GM03348 (cell line): ENCODE results near the gene C1orf159.
"Not testable (repeated sequence)": the region's sequence is repeated elsewhere in the genome, so short reads cannot be mapped to it uniquely, and the experiment has no call there.

Source experiments
- DNase-seq: peaks from one replicate; pipeline ENCODE4 v3.0.0; 2012; ENCODE audit warnings: low spot score

C1orf159 gene

DNA sequence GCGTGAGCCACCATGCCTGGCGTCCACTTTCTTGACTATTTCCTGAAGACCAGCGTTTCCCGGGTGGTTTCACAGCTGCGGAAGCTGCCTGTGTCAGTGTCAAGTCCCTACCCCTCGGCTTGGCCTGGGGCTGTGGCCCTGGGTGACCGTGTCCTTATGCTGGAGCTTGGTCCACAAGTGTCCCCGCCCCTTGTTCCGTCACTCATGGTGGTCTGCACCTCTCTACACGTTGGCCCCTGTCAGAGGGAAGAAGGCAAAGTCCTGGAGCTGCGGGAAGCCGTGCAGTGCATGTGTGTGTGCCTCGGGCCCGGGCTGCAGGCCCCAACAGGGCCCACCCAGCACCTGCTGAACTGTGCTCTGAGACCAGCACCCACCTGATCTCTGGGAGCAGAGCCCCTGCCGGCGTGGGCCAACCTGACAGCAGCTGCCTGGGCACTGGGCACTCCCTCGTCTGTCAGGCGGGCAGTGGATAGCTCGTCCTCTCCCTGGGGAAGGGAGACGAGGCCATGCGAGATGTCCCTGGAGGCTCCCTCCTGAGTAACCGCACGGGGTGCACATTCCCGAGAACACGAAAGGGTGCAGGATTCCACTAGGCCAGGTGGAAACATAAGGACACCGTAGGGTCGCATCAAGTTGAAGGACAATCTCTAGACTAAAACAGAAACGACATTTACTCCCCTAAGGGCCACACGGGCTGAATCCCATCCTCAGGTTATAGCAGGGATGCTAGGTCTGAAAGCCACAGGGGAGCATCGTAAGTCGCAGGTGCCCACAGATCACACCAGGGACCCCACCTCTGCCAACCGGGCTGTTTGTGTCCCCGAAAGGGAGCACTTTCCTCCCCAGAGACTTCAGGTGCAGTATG is 2.4 kb upstream of the C1orf159 start:
- no peak for DNase-seq

DNA sequence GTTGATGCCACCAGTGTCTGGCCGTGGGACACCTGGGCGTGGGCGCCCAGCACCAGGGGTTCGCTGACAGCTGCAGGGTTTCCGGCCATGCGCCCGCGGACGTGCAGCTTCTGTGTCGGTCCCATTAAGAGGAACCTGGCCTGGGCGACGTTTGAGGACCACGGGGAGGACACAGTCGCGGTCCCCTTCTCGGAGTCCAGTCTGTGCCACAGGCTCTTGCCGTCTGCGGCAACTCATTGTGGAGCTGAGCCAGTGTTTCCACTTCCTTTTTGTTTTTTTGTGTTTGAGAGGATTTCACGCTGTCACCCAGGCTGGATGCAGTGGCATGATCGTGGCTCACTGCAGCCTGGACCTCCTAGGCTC is 1.6 kb upstream of the C1orf159 start:
- no peak for DNase-seq

- peak; percentile 54 for DNase-seq
Measured at GRCh38 chr1:1116701-1117468, 996 bp upstream of the C1orf159 start.

DNA sequence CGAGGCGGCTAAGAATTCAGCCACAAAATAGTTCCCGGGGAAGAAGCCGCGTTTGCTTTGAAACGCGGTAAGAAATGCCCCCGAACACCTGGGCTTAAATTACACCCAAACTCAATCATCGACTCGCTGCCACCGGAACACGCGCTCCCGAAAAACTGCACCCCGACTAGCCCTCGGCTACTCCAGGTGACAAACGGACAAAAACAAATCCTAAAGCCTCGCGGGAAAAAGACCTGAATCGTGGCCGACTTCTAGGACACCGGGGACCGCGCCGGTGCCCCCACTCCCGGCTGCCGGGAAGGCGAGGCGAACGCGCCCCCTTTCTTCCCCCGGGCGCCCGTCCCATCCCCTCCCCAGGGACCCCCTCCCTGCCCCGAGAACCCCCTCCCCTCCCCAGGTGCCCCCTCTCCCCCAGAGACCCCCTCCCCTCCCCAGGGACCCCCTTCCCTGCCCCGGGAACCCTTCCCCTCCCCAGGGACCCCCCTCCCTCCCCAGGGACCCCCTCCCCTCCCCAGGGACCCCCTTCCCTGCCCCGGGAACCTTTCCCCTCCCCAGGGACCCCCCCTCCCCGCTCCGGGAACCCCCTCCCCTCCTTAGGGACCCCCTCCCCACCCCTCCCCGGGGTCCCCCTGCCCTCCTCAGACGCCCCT is 628 bp downstream of the C1orf159 start:
- DNase-seq = no peak

DNA sequence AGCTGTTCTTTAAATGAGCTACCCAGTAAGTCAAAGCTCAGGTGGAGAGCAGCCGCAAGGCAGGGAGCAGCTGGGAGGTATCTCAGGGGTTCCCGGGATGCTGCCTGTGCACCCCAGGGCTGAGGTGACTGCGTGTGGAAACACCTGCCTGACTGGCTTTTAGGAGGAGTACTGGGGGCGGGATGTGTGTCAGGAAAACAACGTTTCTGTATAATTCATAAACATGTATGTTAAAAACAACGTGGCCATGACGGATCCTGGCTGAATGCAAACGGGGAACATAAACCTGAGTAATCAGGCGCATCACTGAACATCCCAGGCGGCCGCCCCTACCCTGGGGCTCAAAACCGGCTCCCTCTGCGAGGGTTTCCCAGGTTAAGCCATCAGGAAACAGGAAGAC is 1.5 kb downstream of the C1orf159 start:
- no peak for DNase-seq

- no peak for DNase-seq
Measured at GRCh38 chr1:1112237-1112985, 3.5 kb downstream of the C1orf159 start.

GRCh38 chr1:1111516-1112236 is 4.2 kb downstream of the C1orf159 start:
- DNase-seq = no peak

DNA sequence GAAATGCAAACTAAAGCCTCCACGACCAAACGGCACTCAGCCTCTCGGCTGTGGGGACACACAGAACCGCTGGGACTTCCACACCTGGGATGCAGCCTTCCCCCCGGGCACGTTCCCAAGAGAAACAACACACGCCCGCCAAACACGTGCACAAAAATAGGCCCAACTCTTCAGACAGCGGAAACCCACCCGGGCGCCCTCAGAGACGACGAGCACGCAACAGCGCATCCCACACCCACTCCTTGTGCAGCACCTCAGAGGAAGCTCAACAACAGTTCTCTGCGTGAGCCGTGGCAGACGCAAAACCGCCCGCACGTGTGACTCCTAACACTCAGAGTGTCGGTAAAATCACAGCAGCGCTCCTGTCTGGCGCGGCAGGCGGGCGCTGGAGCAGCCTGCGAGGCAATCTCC is 5.3 kb downstream of the C1orf159 start:
- DNase-seq = no peak

GRCh38 chr1:1109743-1110142 is 6.1 kb downstream of the C1orf159 start:
- no peak for DNase-seq

- no peak for DNase-seq
Measured at GRCh38 chr1:1106510-1107221, 9.2 kb downstream of the C1orf159 start.

DNA sequence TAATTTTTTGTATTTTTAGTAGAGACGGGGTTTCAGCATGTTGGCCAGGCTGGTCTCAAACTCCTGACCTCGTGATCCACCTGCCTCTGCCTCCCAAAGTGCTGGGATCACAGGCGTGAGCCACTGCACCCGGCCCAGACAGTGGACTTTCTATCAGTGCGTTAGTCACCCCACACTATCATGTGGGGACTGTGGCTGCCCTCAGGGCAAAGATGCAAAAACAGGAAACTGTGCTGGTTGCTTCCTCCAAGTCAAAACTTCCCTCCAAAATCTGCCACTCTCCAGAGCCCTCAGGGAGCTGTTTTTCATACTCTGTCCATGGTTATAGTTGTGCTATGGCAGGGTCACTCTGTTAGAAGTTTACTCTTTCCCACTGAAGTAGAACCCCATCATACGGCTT is 11.7 kb downstream of the C1orf159 start:
- not testable (repeated sequence) for DNase-seq

- no peak for DNase-seq
Measured at GRCh38 chr1:1101503-1101902, 14.4 kb downstream of the C1orf159 start.

DNA sequence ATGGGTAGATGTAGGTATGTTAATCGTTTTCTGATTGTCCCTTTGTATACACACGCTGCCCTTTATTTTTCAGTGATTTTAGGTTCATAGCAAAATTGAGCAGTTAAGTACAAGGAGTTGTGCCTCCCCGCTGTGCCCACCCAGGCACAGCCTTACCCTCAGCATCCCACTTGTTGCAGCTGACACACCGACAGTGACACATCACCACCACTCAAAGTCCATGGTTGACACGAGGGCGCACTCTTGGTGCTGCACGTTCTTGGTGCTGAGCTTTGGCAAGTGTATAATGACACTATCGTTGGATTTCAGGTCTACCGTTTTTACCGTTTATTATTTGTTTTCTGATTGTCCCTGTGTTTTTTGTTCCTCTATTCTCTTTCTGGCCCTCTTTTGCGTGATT is 15.6 kb downstream of the C1orf159 start:
- DNase-seq = no peak

- DNase-seq = no peak
Measured at GRCh38 chr1:1099506-1100183, 16.2 kb downstream of the C1orf159 start.

DNA sequence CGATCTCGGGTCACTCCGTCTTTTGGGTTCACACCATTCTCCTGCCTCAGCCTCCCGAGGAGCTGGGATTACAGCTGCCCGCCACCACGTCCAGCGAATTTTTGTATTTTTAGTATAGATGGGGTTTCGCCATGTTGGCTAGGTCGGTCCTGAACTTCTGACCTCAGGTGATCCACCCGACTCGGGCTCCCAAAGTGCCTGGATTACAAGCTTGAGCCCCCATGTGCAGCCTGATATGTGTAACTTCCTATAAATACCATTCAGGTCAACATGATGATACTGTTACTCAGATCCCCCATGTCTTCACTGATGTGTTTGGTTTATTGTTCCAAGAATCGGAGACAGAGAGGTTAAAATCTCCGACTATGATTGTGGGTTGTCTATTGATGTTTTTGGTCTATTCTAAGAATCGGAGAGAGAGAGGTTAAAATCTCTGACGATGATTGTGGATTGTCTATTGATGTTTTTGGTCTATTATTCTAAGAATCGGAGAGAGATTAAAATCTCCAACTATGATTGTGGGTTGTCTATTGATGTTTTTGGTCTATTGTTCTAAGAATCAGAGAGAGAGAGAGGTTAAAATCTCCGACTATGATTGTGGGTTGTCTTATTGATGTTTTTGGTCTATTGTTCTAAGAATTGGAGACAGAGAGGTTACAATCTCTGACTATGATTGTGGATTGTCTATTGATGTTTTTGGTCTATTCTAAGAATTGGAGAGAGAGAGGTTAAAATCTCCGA is 17.0 kb downstream of the C1orf159 start:
- DNase-seq = no peak

DNA sequence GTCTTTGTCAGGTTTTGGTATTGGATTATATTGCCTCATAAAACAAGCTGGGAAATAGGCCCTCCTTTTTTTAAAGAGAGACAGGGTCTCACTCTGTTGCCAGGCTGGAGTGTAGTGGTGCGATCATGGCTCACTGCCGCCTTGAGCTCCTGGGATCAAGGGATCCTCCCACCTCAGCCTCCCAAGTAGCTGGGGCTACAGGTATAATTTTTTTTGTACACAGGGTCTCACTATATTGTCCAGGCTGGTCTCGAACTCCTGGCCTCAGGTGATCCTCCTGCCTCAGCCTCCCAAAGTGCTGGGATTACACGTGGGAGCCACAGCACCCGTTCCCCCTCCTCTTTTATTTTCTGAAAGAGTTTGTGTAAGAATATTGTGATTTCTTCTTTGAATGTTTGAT is 19.8 kb downstream of the C1orf159 start:
- not testable (repeated sequence) for DNase-seq

DNA sequence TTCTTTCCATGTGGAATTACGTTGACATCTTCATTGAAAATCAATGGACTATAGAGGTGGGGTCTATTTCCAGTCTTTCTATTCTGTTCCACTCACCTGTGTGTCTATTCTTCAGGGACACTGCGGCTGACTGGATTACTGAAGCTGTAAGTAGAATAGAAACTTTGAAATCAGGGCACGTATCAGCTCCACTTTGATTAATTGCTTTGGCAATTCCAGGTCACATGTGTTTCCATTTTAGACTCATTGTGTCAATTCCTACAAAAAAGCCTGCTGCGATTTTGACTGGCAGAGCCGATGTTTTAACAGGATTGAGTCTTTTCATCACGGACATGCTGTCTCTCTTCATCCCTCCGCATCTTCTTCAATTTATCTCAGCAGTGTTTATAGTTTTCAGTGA is 20.9 kb downstream of the C1orf159 start:
- no peak for DNase-seq

- no peak for DNase-seq
Measured at GRCh38 chr1:1093610-1093943, 22.3 kb downstream of the C1orf159 start.

GRCh38 chr1:1092894-1093609 is 22.8 kb downstream of the C1orf159 start:
- no peak for DNase-seq
